VCaP (cell line): ENCODE data around the gene PHACTR1.

Experiments used
- H3K27ac ChIP-seq: fragments of 450-650 bp; 2 replicates; pipeline ENCODE4 v1.5.1; 2017
- CTCF ChIP-seq: fragments of 450-650 bp; conservative IDR thresholded peaks from 2 replicates; pipeline ENCODE4 v1.5.1; 2017; ENCODE audit warnings: mild to moderate bottlenecking, moderate library complexity

Gene PHACTR1

DNA sequence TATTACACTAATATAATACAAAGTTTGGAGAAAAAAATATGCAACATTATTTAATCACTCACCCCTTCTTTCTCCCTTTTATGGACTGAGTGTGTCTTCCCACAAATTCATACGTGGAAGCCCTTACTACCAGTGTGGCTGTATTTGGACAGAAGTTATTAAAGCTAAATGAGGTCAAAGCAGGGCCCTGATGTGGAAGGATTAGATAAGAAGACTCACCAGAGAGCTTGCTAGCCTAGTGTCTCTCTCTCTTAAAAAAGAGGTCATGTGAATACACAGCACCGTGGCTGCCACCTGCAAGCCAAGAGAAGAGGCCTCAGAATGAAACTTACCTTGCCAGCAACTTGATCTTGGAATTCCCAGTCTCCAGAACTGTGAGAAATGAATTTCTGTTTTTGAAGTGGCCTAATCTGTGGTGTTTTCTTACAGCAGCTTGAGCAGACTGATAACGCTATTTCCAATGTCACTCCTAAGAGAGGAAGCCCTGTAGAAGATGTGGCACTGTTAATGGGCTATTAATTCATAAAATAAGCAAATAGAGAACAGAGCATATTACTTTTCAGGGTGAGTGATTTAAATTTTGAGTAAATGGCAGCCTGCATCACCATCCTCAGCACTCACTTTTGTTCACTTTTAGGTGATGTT is 378.3 kb downstream of the PHACTR1 start:
- H3K27ac ChIP-seq, result no peak overlapping the region
- no peak for TF ChIP-seq CTCF

GRCh38 chr6:13096084-13096483 is 379.5 kb downstream of the PHACTR1 start:
- TF ChIP-seq CTCF, result no peak
- H3K27ac ChIP-seq, result no peak overlapping the region

- no peak for TF ChIP-seq CTCF
- H3K27ac ChIP-seq, result no peak overlapping the region
Observed at GRCh38 chr6:13097454-13097853, 380.9 kb downstream of the PHACTR1 start.

GRCh38 chr6:13098006-13098405 is 381.4 kb downstream of the PHACTR1 start:
- no peak for TF ChIP-seq CTCF
- H3K27ac ChIP-seq, result no peak overlapping the region

DNA sequence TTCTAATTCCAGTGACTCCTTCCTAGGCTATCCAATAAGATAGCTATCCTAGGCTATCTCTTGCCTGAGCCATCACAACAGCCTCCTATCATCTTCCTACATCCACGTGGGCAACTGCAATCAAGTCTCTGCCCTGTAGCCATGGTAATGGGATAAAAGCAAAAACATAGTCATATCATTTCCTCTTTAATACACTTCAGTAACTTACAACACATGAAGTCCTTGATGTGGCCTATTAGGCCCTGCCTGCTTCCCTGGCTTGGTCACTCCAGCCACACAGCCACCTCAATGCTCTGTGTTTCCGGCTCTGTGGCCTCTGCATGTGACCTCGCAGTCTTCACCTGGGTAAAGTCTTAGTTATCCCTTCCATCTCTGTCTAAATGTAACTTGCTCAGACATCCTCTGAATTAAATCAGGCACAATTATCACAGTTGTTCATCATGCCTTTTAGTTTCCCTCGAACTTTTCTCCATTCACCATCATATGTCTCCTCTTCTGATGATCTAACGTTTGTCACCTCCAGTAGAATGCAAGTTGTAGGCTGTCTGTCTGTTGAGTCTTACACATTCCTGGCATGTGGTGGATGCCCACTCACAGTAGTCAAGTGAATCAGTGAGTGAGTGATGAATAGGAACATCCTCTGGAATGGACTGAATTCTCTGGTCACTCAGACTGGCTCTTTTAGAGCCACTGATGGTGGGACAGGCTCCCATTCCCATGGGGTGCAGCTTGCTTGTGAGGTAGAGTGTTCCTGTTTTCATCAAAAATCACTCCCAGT is 382.4 kb downstream of the PHACTR1 start:
- no peak for TF ChIP-seq CTCF
- H3K27ac ChIP-seq, result no peak overlapping the region

GRCh38 chr6:13099771-13100170 is 383.2 kb downstream of the PHACTR1 start:
- TF ChIP-seq CTCF, result no peak
- no peak overlapping the region for H3K27ac ChIP-seq

- TF ChIP-seq CTCF, result no peak
- H3K27ac ChIP-seq, result no peak overlapping the region
Observed at GRCh38 chr6:13101409-13101808, 384.8 kb downstream of the PHACTR1 start.
